ENCODE results near the gene CHFR. TPM values are rescaled to one million over a fixed set of nuclear protein-coding genes. Genes with fewer than 3 reads are reported as not detected.
"Not testable (repeated sequence)": the region's sequence is repeated elsewhere in the genome, so short reads cannot be mapped to it uniquely, and the experiment has no call there.

The CHFR gene
- total and polyA plus RNA-seq, 5 experiments from 2014 or later: 25.1 to 96.9 (median 37.4) TPM

GRCh38 chr12:132837693-132838409 lies 49.6 kb downstream of the CHFR start:
- Mint-ChIP-seq H3K9me3 (no peaks in the 10 kb centered on the region), H3K4me1 (peaks cover 32 to 58% (median 43%) of the 10 kb centered on the region in 4 donors), H3K36me3 (peaks cover 4 to 30% (median 14%) of the 10 kb centered on the region in 3 donors), H3K27ac (peak overlapping the region in 9 of 10 donors; percentile 65 to 95 (median 94)), H3K4me3 (peak overlapping the region; percentile 7 to 89 (median 85)), H3K27me3 (no peaks in the 10 kb centered on the region)
- no peak for DNase-seq
- POLR2A ChIA-PET: interaction anchor here (1.0 to 3.2 kb wide), 7 partner anchors 8 to 35 kb away, joined by 3 to 27 read pairs (median 12); partner anchors contain the start of gene GOLGA3
- ATAC-seq: peak in 1 of 2 donors; percentile 3

- DNase-seq (peak in 1 of 10 donors; percentile 16), ATAC-seq (no peak)
- POLR2A ChIA-PET: interaction anchor here (0.7 to 3.2 kb wide), 8 partner anchors 8 to 201 kb away, joined by 3 to 27 read pairs (median 9); partner anchors contain the start of genes CHFR, GOLGA3 and ZNF84
- no peaks in the 10 kb centered on the region for H3K9me3 Mint-ChIP-seq
- H3K27me3 Mint-ChIP-seq: no peaks in the 10 kb centered on the region
- H3K4me1 Mint-ChIP-seq: peaks cover 30 to 58% (median 44%) of the 10 kb centered on the region in 4 donors
- peak overlapping the region; percentile 73 to 95 (median 94) for H3K27ac Mint-ChIP-seq
- H3K36me3 Mint-ChIP-seq: peaks cover 0 to 22% (median 8%) of the 10 kb centered on the region in 3 donors
- peak overlapping the region; percentile 69 to 89 (median 85) for H3K4me3 Mint-ChIP-seq
Observed at GRCh38 chr12:132836795-132837331, 50.5 kb downstream of the CHFR start.

- peak in 2 of 10 donors; percentile 19 to 55 for DNase-seq
- peak overlapping the region; percentile 69 to 89 (median 85) for H3K4me3 Mint-ChIP-seq
- POLR2A ChIA-PET: interaction anchor here (0.7 to 3.2 kb wide), 7 partner anchors 7 to 201 kb away, joined by 3 to 27 read pairs (median 12); partner anchors contain the start of genes CHFR, GOLGA3 and ZNF84
- H3K9me3 Mint-ChIP-seq, H3K27me3 Mint-ChIP-seq, ATAC-seq: not testable (repeated sequence)
- peaks cover 0 to 15% (median 4%) of the 10 kb centered on the region in 3 donors for H3K36me3 Mint-ChIP-seq
- peaks cover 30 to 58% (median 44%) of the 10 kb centered on the region in 4 donors for H3K4me1 Mint-ChIP-seq
- peak overlapping the region; percentile 73 to 95 (median 94) for H3K27ac Mint-ChIP-seq
Observed at GRCh38 chr12:132836230-132836629, 51.2 kb downstream of the CHFR start.

- POLR2A ChIA-PET: interaction anchor here (0.7 to 3.4 kb wide), 11 partner anchors 8 to 1965 kb away, joined by 3 to 45 read pairs (median 15); partner anchors contain the start of gene CHFR
- H3K4me1 Mint-ChIP-seq: peaks cover 30 to 65% (median 44%) of the 10 kb centered on the region in 4 donors
- peak overlapping the region; percentile 93 to 98 (median 95) for H3K27ac Mint-ChIP-seq
- H3K9me3 Mint-ChIP-seq: no peaks in the 10 kb centered on the region
- DNase-seq (peak in 2 of 10 donors; percentile 24 to 56), ATAC-seq (peak in 1 of 2 donors; percentile 12)
- H3K36me3 Mint-ChIP-seq: peaks cover 0 to 10% (median 4%) of the 10 kb centered on the region in 3 donors
- no peaks in the 10 kb centered on the region for H3K27me3 Mint-ChIP-seq
- H3K4me3 Mint-ChIP-seq: peak overlapping the region; percentile 64 to 90 (median 82)
Observed at GRCh38 chr12:132835076-132836025, 52.1 kb downstream of the CHFR start.

GRCh38 chr12:132834181-132834711 lies 53.2 kb downstream of the CHFR start:
- H3K36me3 Mint-ChIP-seq: peaks cover 0 to 4% (median 4%) of the 10 kb centered on the region in 3 donors
- H3K9me3 Mint-ChIP-seq: no peaks in the 10 kb centered on the region
- ATAC-seq: peak; percentile 76 to 82
- H3K27ac Mint-ChIP-seq: peak overlapping the region; percentile 93 to 98 (median 95)
- POLR2A ChIA-PET: interaction anchor here (0.7 to 3.4 kb wide), 17 partner anchors 9 to 1964 kb away, joined by 3 to 45 read pairs (median 7); partner anchors contain the start of genes CHFR, ZNF10 and ZNF891
- peak in 6 of 10 donors; percentile 21 to 70 (median 64) for DNase-seq
- peak overlapping the region; percentile 76 to 90 (median 82) for H3K4me3 Mint-ChIP-seq
- H3K4me1 Mint-ChIP-seq: peaks cover 30 to 67% (median 50%) of the 10 kb centered on the region in 4 donors
- H3K27me3 Mint-ChIP-seq: no peaks in the 10 kb centered on the region

- DNase-seq (no peak), ATAC-seq (no peak)
- Mint-ChIP-seq H3K4me3 (peak overlapping the region in 9 of 10 donors; percentile 5 to 90 (median 82)), H3K36me3 (peaks cover 0 to 3% (median 0%) of the 10 kb centered on the region in 3 donors), H3K9me3 (no peaks in the 10 kb centered on the region), H3K27me3 (peaks cover 0 to 3% (median 0%) of the 10 kb centered on the region in 5 donors), H3K27ac (peak overlapping the region; percentile 93 to 98 (median 95)), H3K4me1 (peaks cover 28 to 63% (median 53%) of the 10 kb centered on the region in 4 donors)
- POLR2A ChIA-PET: interaction anchor here (1.0 to 3.4 kb wide), 8 partner anchors 10 to 71 kb away, joined by 3 to 45 read pairs (median 16); partner anchors contain the start of gene CHFR
Observed at GRCh38 chr12:132833341-132833740, 54.1 kb downstream of the CHFR start.

- POLR2A ChIA-PET: interaction anchor here (1.1 to 2.5 kb wide), 3 partner anchors 14 to 41 kb away, joined by 3 to 10 read pairs (median 8); no protein-coding TSS in a partner anchor
- Mint-ChIP-seq H3K4me3 (no peak overlapping the region), H3K36me3 (peaks cover 0 to 11% (median 0%) of the 10 kb centered on the region in 3 donors), H3K9me3 (no peaks in the 10 kb centered on the region), H3K27ac (peak overlapping the region in 4 of 10 donors; percentile 15 to 43 (median 36)), H3K27me3 (peaks cover 0 to 3% (median 0%) of the 10 kb centered on the region in 5 donors), H3K4me1 (peaks cover 32 to 67% (median 59%) of the 10 kb centered on the region in 4 donors)
- ATAC-seq: no peak
- no peak for DNase-seq
Observed at GRCh38 chr12:132831771-132832170, 55.6 kb downstream of the CHFR start.

GRCh38 chr12:132828706-132829534 lies 58.5 kb downstream of the CHFR start, which contains the start of gene GOLGA3:
GOLGA3 (minus strand) TSS chr12:132828869; CDS start chr12:132822128, 6,741 bp downstream.
- peak; percentile 92 to 97 (median 96) for DNase-seq
- peak within 1 kb of the TSS; percentile 94 to 99 (median 96) for H3K4me3 Mint-ChIP-seq
- H3K27ac Mint-ChIP-seq: peak within 1 kb of the TSS; percentile 99 to 100 (median 100)
- H3K36me3 Mint-ChIP-seq: peaks cover 0 to 35% (median 3%) of the 10 kb centered on the region in 3 donors
- H3K9me3 Mint-ChIP-seq: no peaks in the 10 kb centered on the region
- POLR2A ChIA-PET: interaction anchor here (0.6 to 2.4 kb wide), 23 partner anchors 9 to 251 kb away, joined by 3 to 48 read pairs (median 6); partner anchors contain the start of genes ANKLE2, CHFR, PGAM5 and ZNF26
- H3K27me3 Mint-ChIP-seq: peaks cover 0 to 3% (median 0%) of the 10 kb centered on the region in 5 donors
- peaks cover 24 to 73% (median 62%) of the 10 kb centered on the region in 4 donors for H3K4me1 Mint-ChIP-seq
- peak; percentile 88 to 93 for ATAC-seq

GRCh38 chr12:132827763-132828703 lies 59.4 kb downstream of the CHFR start:
- no peaks in the 10 kb centered on the region for H3K9me3 Mint-ChIP-seq
- peaks cover 0 to 42% (median 3%) of the 10 kb centered on the region in 3 donors for H3K36me3 Mint-ChIP-seq
- peak; percentile 31 to 42 for ATAC-seq
- POLR2A ChIA-PET: interaction anchor here (0.7 to 2.4 kb wide), 21 partner anchors 10 to 252 kb away, joined by 3 to 48 read pairs (median 6); partner anchors contain the start of genes CHFR and PGAM5
- DNase-seq: peak in 3 of 10 donors; percentile 4 to 23 (median 18)
- H3K4me3 Mint-ChIP-seq: peak overlapping the region; percentile 79 to 99 (median 86)
- peak overlapping the region; percentile 61 to 99 (median 93) for H3K27ac Mint-ChIP-seq
- peaks cover 16 to 68% (median 53%) of the 10 kb centered on the region in 4 donors for H3K4me1 Mint-ChIP-seq
- peaks cover 0 to 3% (median 0%) of the 10 kb centered on the region in 5 donors for H3K27me3 Mint-ChIP-seq

Data from naive thymus-derived CD8-positive, alpha-beta T cell (primary cell).